ENCODE results near the gene PRKCQ.

The PRKCQ gene

GRCh38 chr10:6536102-6536501, 44.0 kb downstream of the PRKCQ start:
- TF ChIP-seq CTCF (IDR thresholded peaks at IDR 0.05; ENCODE audit: low read depth, low read length), result no peak
- Histone ChIP-seq H3K27ac (no peak overlapping the region), H3K4me3 (ENCODE audit: low read depth, low read length) (no peak overlapping the region), H3K27me3 (ENCODE audit: insufficient read depth, low read depth, severe bottlenecking) (peaks cover 10% of the 10 kb centered on the region), H3K36me3 (no peaks in the 10 kb centered on the region), H3K9me3 (ENCODE audit: severe bottlenecking) (no peaks in the 10 kb centered on the region)
- DNase-seq, result no peak

GRCh38 chr10:6535156-6535764, 44.8 kb downstream of the PRKCQ start:
- Histone ChIP-seq H3K9me3 (ENCODE audit: severe bottlenecking) (no peaks in the 10 kb centered on the region), H3K4me3 (ENCODE audit: low read depth, low read length) (no peak overlapping the region), H3K36me3 (no peaks in the 10 kb centered on the region), H3K27me3 (ENCODE audit: insufficient read depth, low read depth, severe bottlenecking) (peaks cover 10% of the 10 kb centered on the region), H3K27ac (no peak overlapping the region)
- DNase-seq, result no peak
- no peak for TF ChIP-seq CTCF (IDR thresholded peaks at IDR 0.05; ENCODE audit: low read depth, low read length)

GRCh38 chr10:6532321-6532720, 47.8 kb downstream of the PRKCQ start:
- TF ChIP-seq CTCF (IDR thresholded peaks at IDR 0.05; ENCODE audit: low read depth, low read length), result no peak
- no peak for DNase-seq
- peaks cover 4% of the 10 kb centered on the region for H3K27me3 ChIP-seq (ENCODE audit: insufficient read depth, low read depth, severe bottlenecking)
- H3K4me3 ChIP-seq (ENCODE audit: low read depth, low read length), result no peak overlapping the region
- no peak overlapping the region for H3K27ac ChIP-seq
- no peaks in the 10 kb centered on the region for H3K36me3 ChIP-seq
- H3K9me3 ChIP-seq (ENCODE audit: severe bottlenecking), result no peaks in the 10 kb centered on the region

- no peak for DNase-seq
- no peak for TF ChIP-seq CTCF (IDR thresholded peaks at IDR 0.05; ENCODE audit: low read depth, low read length)
- H3K27me3 ChIP-seq (ENCODE audit: insufficient read depth, low read depth, severe bottlenecking), result no peaks in the 10 kb centered on the region
- H3K4me3 ChIP-seq (ENCODE audit: low read depth, low read length), result no peak overlapping the region
- H3K36me3 ChIP-seq, result no peaks in the 10 kb centered on the region
- no peaks in the 10 kb centered on the region for H3K9me3 ChIP-seq (ENCODE audit: severe bottlenecking)
- no peak overlapping the region for H3K27ac ChIP-seq
Measured at GRCh38 chr10:6530966-6531365, 49.1 kb downstream of the PRKCQ start.

GRCh38 chr10:6530211-6530840, 49.8 kb downstream of the PRKCQ start:
- Histone ChIP-seq H3K27ac (no peak overlapping the region), H3K36me3 (no peaks in the 10 kb centered on the region), H3K4me3 (ENCODE audit: low read depth, low read length) (no peak overlapping the region), H3K9me3 (ENCODE audit: severe bottlenecking) (no peaks in the 10 kb centered on the region), H3K27me3 (ENCODE audit: insufficient read depth, low read depth, severe bottlenecking) (no peaks in the 10 kb centered on the region)
- no peak for DNase-seq
- no peak for TF ChIP-seq CTCF (IDR thresholded peaks at IDR 0.05; ENCODE audit: low read depth, low read length)

Measured in WERI-Rb-1 (cell line).